Endothelial cell of umbilical vein (primary cell): ENCODE measurements around the gene EML4.

Experiments
- CTCF ChIP-seq, 2 donors: IDR thresholded peaks; 1 replicate in 1 of 2; 2 replicates in 1 of 2; pipeline ENCODE4 v1.5.1; 2011; ENCODE audit warnings: low read length in 2 of 2, mild to moderate bottlenecking in 2 of 2, moderate library complexity in 2 of 2, control low read depth in 1 of 2, inconsistent platforms in 1 of 2, low read depth in 1 of 2; ENCODE audit not compliant: insufficient read depth in 1 of 2; ENCODE audit errors: extremely low read depth in 1 of 2
- EZH2 ChIP-seq: IDR thresholded peaks from 2 replicates; pipeline ENCODE4 v1.6.1; 2012; ENCODE audit warnings: borderline replicate concordance, low read depth, mild to moderate bottlenecking, moderate library complexity, low read length, inconsistent platforms; ENCODE audit not compliant: severe bottlenecking
- MYC ChIP-seq: IDR thresholded peaks from one replicate; pipeline ENCODE4 v1.6.1; 2011; ENCODE audit warnings: mild to moderate bottlenecking, low read depth, low read length
- POLR2A ChIP-seq: IDR thresholded peaks from 2 replicates; pipeline ENCODE4 v1.6.1; 2012; ENCODE audit warnings: low read depth, mild to moderate bottlenecking, control low read depth, low read length

- TF ChIP-seq CTCF (IDR thresholded peaks at IDR 0.05; ENCODE audit: extremely low read depth in 1 of 2, insufficient read depth in 1 of 2, low read depth in 1 of 2, low read length in 2 of 2) (no peak), POLR2A (no peak), EZH2 (no peak), MYC (no peak)
These were observed 194.3 kb downstream of the EML4 start for GRCh38 chr2:42363413-42363812.
